HepG2 (cell line): ENCODE data around the gene FMC1. TPM values are rescaled to one million over a fixed set of nuclear protein-coding genes. Genes with fewer than 3 reads are reported as not detected.

Experiments used
- ATAC-seq: fragments of 200-7000 bp; cut with Tn5 transposase; 3 replicates; pipeline ENCODE4 v1.9.1; 2020; ENCODE audit warnings: mild to moderate bottlenecking, moderate library complexity
- BruUV-seq: library from RNA; stranded (reverse); fragments of 400-500 nt; replicated peaks from 2 replicates; lab custom pipeline; 2021; lab: Mats Ljungman, UMichigan
- CTCF ChIA-PET: fragments of 300-600 bp; formaldehyde crosslinking; extraction: SDS; loops from one replicate; lab custom pipeline; 2021; ENCODE audit warnings: low total read pairs, inconsistent platforms, low intra/inter-chr PET ratio; lab: Yijun Ruan, JAX
- POLR2A ChIA-PET: fragments of 350-600 bp; sonication (Branson Sonifier 250); formaldehyde crosslinking; loops from one replicate; lab custom pipeline; 2020; ENCODE audit warnings: antibody characterized with exemption, inconsistent platforms; lab: Yijun Ruan, JAX
- DNase-seq: peaks from one replicate; pipeline ENCODE4 v3.0.0-alpha.2; 2015; ENCODE audit warnings: low spot score
- FAIRE-seq: peaks from 3 replicates; lab custom pipeline; 2011; peaks lifted over from hg19 to GRCh38; lab: Jason Lieb, UNC
- H2AFZ ChIP-seq: one replicate; pipeline ENCODE4 v1.6.1; 2011; ENCODE audit warnings: low read length, inconsistent platforms
- H3K27ac ChIP-seq: fragments of 300-600 bp; 3 replicates; pipeline ENCODE4 v1.8.0; 2011; ENCODE audit warnings: mixed run types, mild to moderate bottlenecking, mixed read lengths, low read length, inconsistent platforms; ENCODE audit not compliant: insufficient read depth; ENCODE audit errors: extremely low read length
- H3K27me3 ChIP-seq, 2 experiments: fragments of 200-600 bp in 1 of 2; 2 replicates in 1 of 2; 3 replicates in 1 of 2; pipeline versions ENCODE4 v1.6.0 to v1.8.0; 2011; ENCODE audit warnings: low read length in 2 of 2, mild to moderate bottlenecking in 2 of 2, moderate library complexity in 2 of 2, inconsistent platforms in 1 of 2; ENCODE audit not compliant: insufficient read depth in 2 of 2, control insufficient read depth in 1 of 2
- H3K36me3 ChIP-seq, 2 experiments: fragments of 200-600 bp in 1 of 2; replicated peaks in 1 of 2; 2 replicates in 1 of 2; 3 replicates in 1 of 2; pipeline versions ENCODE4 v1.5.1 to v1.8.0; 2011; ENCODE audit warnings: low read length in 2 of 2, inconsistent platforms in 1 of 2; ENCODE audit not compliant: insufficient read depth in 2 of 2, control insufficient read depth in 1 of 2
- H3K4me1 ChIP-seq: 2 replicates; pipeline ENCODE4 v1.5.1; 2012; ENCODE audit warnings: low read length, inconsistent platforms; ENCODE audit not compliant: insufficient read depth
- H3K4me2 ChIP-seq: 2 replicates; pipeline ENCODE4 v1.6.0; 2011; ENCODE audit warnings: low read depth, low read length, inconsistent platforms
- H3K4me3 ChIP-seq, 3 experiments: fragments of 200-600 bp in 1 of 3; sonication (generic), shearing (Covaris generic) in 1 of 3; replicated peaks in 1 of 3; 2 replicates each; pipeline ENCODE4 v1.5.1; 2011 to 2016; ENCODE audit warnings: low read length in 3 of 3, inconsistent platforms in 2 of 3, low read depth in 2 of 3, mild to moderate bottlenecking in 2 of 3, control low read depth in 1 of 3, mixed read lengths in 1 of 3; ENCODE audit not compliant: insufficient read depth in 1 of 3
- H3K79me2 ChIP-seq: one replicate; pipeline ENCODE4 v1.6.1; 2011; ENCODE audit warnings: low read length, inconsistent platforms; ENCODE audit not compliant: insufficient read depth
- H3K9ac ChIP-seq: 2 replicates; pipeline ENCODE4 v1.6.0; 2011; ENCODE audit warnings: mild to moderate bottlenecking, low read depth, low read length, inconsistent platforms; ENCODE audit not compliant: insufficient read depth
- H3K9me3 ChIP-seq: 2 replicates; pipeline ENCODE4 v1.5.1; 2012; ENCODE audit warnings: mild to moderate bottlenecking, low read length
- H4K20me1 ChIP-seq: 2 replicates; pipeline ENCODE4 v1.6.0; 2011; ENCODE audit warnings: inconsistent platforms, mild to moderate bottlenecking, low read length, moderate library complexity; ENCODE audit not compliant: insufficient read depth
- ASH2L ChIP-seq: fragments of 300-600, 200-600 bp; sonication (generic); IDR thresholded peaks from 2 replicates; pipeline ENCODE4 v1.7.0; 2017; ENCODE audit warnings: low read depth, mild to moderate bottlenecking, moderate library complexity, mixed read lengths, low read length; ENCODE audit not compliant: insufficient read length
- BHLHE40 ChIP-seq: IDR thresholded peaks from 2 replicates; pipeline ENCODE4 v1.6.1; 2011; ENCODE audit warnings: low read length, improper control_type of control experiment
- HNF4A ChIP-seq: sonication (generic); formaldehyde crosslinking; IDR thresholded peaks from 2 replicates; pipeline ENCODE4 v1.4.0; 2020; ENCODE audit warnings: missing genetic modification reagents
- MAFF ChIP-seq: IDR thresholded peaks from 2 replicates; pipeline ENCODE4 v1.6.1; 2011; ENCODE audit warnings: low read depth, low read length, improper control_type of control experiment
- MAFK ChIP-seq, 2 experiments: IDR thresholded peaks in 1 of 2; conservative IDR thresholded peaks in 1 of 2; 2 replicates each; pipeline ENCODE4 v1.6.1; 2011; ENCODE audit warnings: improper control_type of control experiment in 2 of 2, low read length in 2 of 2
- MTA3 ChIP-seq: sonication (generic); formaldehyde crosslinking; IDR thresholded peaks from 2 replicates; pipeline ENCODE4 v1.4.0; 2020; ENCODE audit warnings: missing genetic modification reagents
- SNAPC5 ChIP-seq: sonication (generic); formaldehyde crosslinking; IDR thresholded peaks from 2 replicates; pipeline ENCODE4 v1.8.1; 2023; ENCODE audit warnings: mild to moderate bottlenecking, missing genetic modification reagents, borderline replicate concordance
- SRSF4 ChIP-seq: fragments of 200-400 bp; formaldehyde crosslinking; IDR thresholded peaks from one replicate; pipeline ENCODE4 v1.6.1; 2018; ENCODE audit warnings: mild to moderate bottlenecking, low read depth, low read length, moderate library complexity; ENCODE audit not compliant: poor library complexity, severe bottlenecking
- TAF15 ChIP-seq: fragments of 200-400 bp; formaldehyde crosslinking; IDR thresholded peaks from one replicate; pipeline ENCODE4 v1.6.1; 2018; ENCODE audit warnings: mild to moderate bottlenecking, low read depth, low read length; ENCODE audit not compliant: poor library complexity, severe bottlenecking
- TBL1XR1 ChIP-seq: fragments of 150-350 bp; IDR thresholded peaks from 2 replicates; pipeline ENCODE4 v1.6.1; 2014; ENCODE audit warnings: borderline replicate concordance, low read length; ENCODE audit not compliant: partially characterized antibody
- ZMAT5 ChIP-seq: sonication (generic); formaldehyde crosslinking; IDR thresholded peaks from 2 replicates; pipeline ENCODE4 v1.5.0; 2020; ENCODE audit warnings: mild to moderate bottlenecking, low read depth, missing genetic modification reagents, borderline replicate concordance
- ZNF10 ChIP-seq: sonication (generic); formaldehyde crosslinking; IDR thresholded peaks from 2 replicates; pipeline ENCODE4 v1.4.0; 2020; ENCODE audit warnings: mild to moderate bottlenecking, low read depth, missing genetic modification reagents, borderline replicate concordance
- ZNF337 ChIP-seq: sonication (generic); formaldehyde crosslinking; IDR thresholded peaks from 2 replicates; pipeline ENCODE4 v1.5.1; 2020; ENCODE audit warnings: missing genetic modification reagents, low read depth, mild to moderate bottlenecking, borderline replicate concordance
- ZNF547 ChIP-seq: sonication (generic); formaldehyde crosslinking; IDR thresholded peaks from 2 replicates; pipeline ENCODE4 v1.5.1; 2020; ENCODE audit warnings: mild to moderate bottlenecking, missing genetic modification reagents
- WGBS: methylation state at CpG from one replicate; pipeline ENCODE4 v1.1.6; 2017; ENCODE audit warnings: low lambda C conversion rate; 5-methylcytosine and 5-hydroxymethylcytosine counted together
- in situ Hi-C: cut with HindIII; loops from 2 replicates; pipeline ENCODE4 v1.10.0; 2017; ENCODE audit warnings: low pct_unique_long_range_greater_than_20kb; ENCODE audit not compliant: extremely low pct_ligation_motif_present
- intact Hi-C: fragments of 100-400 bp; cut with micrococcal nuclease; formaldehyde crosslinking; loops from one replicate; pipeline ENCODE4 v1.10.0; 2022; ENCODE audit not compliant: unreplicated experiment
- polyA plus RNA-seq, 8 experiments: library from polyadenylated mRNA; depleted of rRNA in 3 of 8; stranded (reverse) in 7 of 8; unstranded in 1 of 8; fragments of >200 nt; fragmentation: Illumina TruSeq in 4 of 8; extraction: Trizol in 4 of 8; gene quantifications; 2 replicates each; pipeline versions ENCODE4 v1.2.1 to v1.2.3, GENCODE V29; 2011 to 2016; ENCODE audit warnings: low read depth in 4 of 8, missing spikeins in 1 of 8, mixed read lengths in 1 of 8; ENCODE audit not compliant: insufficient read depth in 1 of 8
- total RNA-seq, 5 experiments: library from RNA; depleted of rRNA; stranded (reverse); fragments of >200 nt; fragmentation: Illumina TruSeq; extraction: Trizol; gene quantifications; 2 replicates each; pipeline ENCODE4 v1.2.3, GENCODE V29; 2016; ENCODE audit warnings: low read depth in 1 of 5
- TF ChIP-seq, protein P1 (sequence below): sonication (generic); formaldehyde crosslinking; IDR thresholded peaks from 2 replicates; pipeline ENCODE4 v1.4.0; 2020; ENCODE audit warnings: low read depth, mild to moderate bottlenecking, missing genetic modification reagents

Gene FMC1
- total and polyA plus RNA-seq, 2 of the 13 experiments (the other 11 are each of a cell fraction or from before 2014, with no cell fraction given) = 39.2 to 50.7 TPM

DNA sequence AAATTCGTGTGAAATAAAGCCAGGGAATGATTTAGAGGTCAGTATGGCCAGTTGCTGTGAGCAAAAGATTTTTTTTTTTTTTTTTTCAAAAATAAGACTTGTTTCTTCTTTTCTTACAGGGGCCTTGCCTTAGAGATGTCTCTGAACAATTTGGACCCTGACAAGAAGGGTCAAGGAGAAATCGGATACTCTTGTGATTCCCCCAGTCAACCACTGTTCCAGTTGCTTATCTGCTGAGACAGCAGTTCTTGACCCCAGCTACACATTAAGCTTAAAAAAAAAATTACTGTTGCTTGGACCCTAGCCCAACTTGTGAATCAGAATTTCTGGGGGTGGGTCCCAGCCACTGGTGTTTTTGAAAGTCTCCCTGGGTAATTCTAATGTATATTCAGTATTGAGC lies 12.0 kb upstream of the FMC1 start:
- Histone ChIP-seq H3K27ac (no peak overlapping the region), H3K4me2 (no peak overlapping the region), H3K9ac (no peak overlapping the region), H4K20me1 (no peaks in the 10 kb centered on the region), H3K27me3 (no peaks in the 10 kb centered on the region), H3K4me1 (peaks cover 5% of the 10 kb centered on the region; the same call in 1 of the 2 replicates), H2AFZ (no peak overlapping the region), H3K36me3 (no peaks in the 10 kb centered on the region), H3K9me3 (no peaks in the 10 kb centered on the region), H3K4me3 (no peak overlapping the region), H3K79me2 (no peaks in the 10 kb centered on the region)
- CTCF ChIA-PET = no interaction called here
- ATAC-seq = no peak
- POLR2A ChIA-PET = interaction anchor here (0.7 kb wide), 1 partner anchor 195 kb away, joined by 4 read pairs; a partner anchor contains a TSS
- intact Hi-C loops (no loop called here), in situ Hi-C loops (no loop called here)
- no TSS peak for BruUV-seq
- no peak for TF ChIP-seq ZNF547 (CRISPR knock-in tag)
- peak; percentile 92 for TF ChIP-seq MAFF
- TF ChIP-seq MAFK (conservative IDR thresholded peaks at IDR 0.05 in 1 of 2, IDR thresholded peaks at IDR 0.05 in 1 of 2; ENCODE audit: low read length in 2 of 2) = peak; percentile 90 to 95
- FAIRE-seq = no peak
- 17% methylated on average over 2 of the region's 2 CpGs for WGBS
- DNase-seq = no peak

DNA sequence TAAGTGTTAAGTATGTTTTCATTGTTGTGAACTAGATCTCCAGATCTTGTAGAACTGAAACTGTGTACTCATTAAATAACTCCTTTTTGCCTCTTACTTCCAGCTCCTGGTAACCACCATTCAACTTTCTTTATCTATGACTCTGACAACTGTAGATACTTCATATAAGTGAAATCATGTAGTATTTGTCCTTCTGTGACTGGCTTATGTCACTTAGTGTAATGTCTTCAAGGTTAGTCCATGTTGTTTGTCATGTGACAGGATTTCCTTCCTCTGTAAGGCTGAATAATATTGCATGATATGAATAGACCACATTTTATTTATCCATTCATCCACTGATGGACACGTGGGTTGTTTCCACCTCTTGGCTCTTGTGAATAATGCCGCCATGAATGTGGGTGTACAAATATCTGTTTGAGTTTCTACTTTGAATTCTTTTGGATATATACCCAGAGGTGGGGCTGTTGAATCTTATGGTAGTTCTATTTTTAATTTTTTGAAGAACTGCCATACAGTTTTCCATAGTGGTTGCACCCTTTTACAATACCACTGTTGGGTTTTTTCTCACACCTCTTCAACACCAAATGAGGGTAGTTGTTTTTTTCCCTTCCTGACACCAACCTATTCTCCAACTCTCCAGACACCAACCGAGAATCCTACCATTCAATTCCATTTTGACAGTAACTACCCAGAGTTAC lies 10.7 kb upstream of the FMC1 start:
- Histone ChIP-seq H3K9ac (no peak overlapping the region), H3K4me1 (peaks cover 5% of the 10 kb centered on the region; the same call in 1 of the 2 replicates), H3K9me3 (no peaks in the 10 kb centered on the region), H3K4me2 (no peak overlapping the region), H3K27ac (no peak overlapping the region), H4K20me1 (no peaks in the 10 kb centered on the region), H3K36me3 (no peaks in the 10 kb centered on the region), H3K79me2 (no peaks in the 10 kb centered on the region), H3K27me3 (no peaks in the 10 kb centered on the region), H2AFZ (no peak overlapping the region), H3K4me3 (no peak overlapping the region)
- 82% methylated on average over 3 of the region's 3 CpGs for WGBS
- in situ Hi-C loops (no loop called here), intact Hi-C loops (loop anchor here (10.0 kb wide), 1 partner anchor 96 kb away; the partner anchor contains the start of gene UBN2)
- ATAC-seq = no peak
- BruUV-seq = no TSS peak
- ChIA-PET POLR2A (interaction anchor here (1.3 kb wide), 1 partner anchor 10 kb away, joined by 3 read pairs; no protein-coding TSS in a partner anchor), CTCF (no interaction called here)
- no peak for FAIRE-seq
- no peak for DNase-seq
- TF ChIP-seq, protein P1, sequence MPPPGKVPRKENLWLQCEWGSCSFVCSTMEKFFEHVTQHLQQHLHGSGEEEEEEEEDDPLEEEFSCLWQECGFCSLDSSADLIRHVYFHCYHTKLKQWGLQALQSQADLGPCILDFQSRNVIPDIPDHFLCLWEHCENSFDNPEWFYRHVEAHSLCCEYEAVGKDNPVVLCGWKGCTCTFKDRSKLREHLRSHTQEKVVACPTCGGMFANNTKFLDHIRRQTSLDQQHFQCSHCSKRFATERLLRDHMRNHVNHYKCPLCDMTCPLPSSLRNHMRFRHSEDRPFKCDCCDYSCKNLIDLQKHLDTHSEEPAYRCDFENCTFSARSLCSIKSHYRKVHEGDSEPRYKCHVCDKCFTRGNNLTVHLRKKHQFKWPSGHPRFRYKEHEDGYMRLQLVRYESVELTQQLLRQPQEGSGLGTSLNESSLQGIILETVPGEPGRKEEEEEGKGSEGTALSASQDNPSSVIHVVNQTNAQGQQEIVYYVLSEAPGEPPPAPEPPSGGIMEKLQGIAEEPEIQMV = no peak
- TF ChIP-seq ZNF10 = no peak
- no peak for TF ChIP-seq ASH2L
- TF ChIP-seq HNF4A (CRISPR knock-in tag) = no peak
- no peak for TF ChIP-seq MTA3 (CRISPR knock-in tag)
- TF ChIP-seq ZMAT5 (CRISPR knock-in tag) = no peak
- TF ChIP-seq ZNF337 (CRISPR knock-in tag) = no peak
- no peak for TF ChIP-seq SRSF4
- no peak for TF ChIP-seq TAF15
- TF ChIP-seq BHLHE40 = no peak
- TF ChIP-seq SNAPC5 = no peak
- no peak for TF ChIP-seq TBL1XR1
